Liver (tissue), 9 donors: ENCODE results near the gene GALNT10. TPM values are rescaled to one million over a fixed set of nuclear protein-coding genes. Genes with fewer than 3 reads are reported as not detected.

ENCODE experiments used
- DNase-seq: peaks from one replicate; pipeline ENCODE4 v3.0.0-alpha.2; 2017; ENCODE audit warnings: low spot score
- H3K27ac ChIP-seq, 2 donors: one replicate each; pipeline ENCODE4 v1.7.0; 2013; ENCODE audit warnings: inconsistent platforms in 2 of 2, low read length in 2 of 2, control low read depth in 1 of 2, low read depth in 1 of 2, mild to moderate bottlenecking in 1 of 2
- H3K27me3 ChIP-seq, 4 donors: one replicate each; pipeline versions ENCODE4 v1.6.1 to v1.7.0; 2013; ENCODE audit warnings: low read length in 3 of 4, inconsistent platforms in 1 of 4, mild to moderate bottlenecking in 1 of 4, moderate library complexity in 1 of 4; ENCODE audit not compliant: control insufficient read depth in 4 of 4, insufficient read depth in 4 of 4
- H3K36me3 ChIP-seq, 4 donors: one replicate each; pipeline versions ENCODE4 v1.6.1 to v1.7.0; 2013; ENCODE audit warnings: low read length in 3 of 4, mild to moderate bottlenecking in 3 of 4, low read depth in 1 of 4, moderate library complexity in 1 of 4; ENCODE audit not compliant: control insufficient read depth in 4 of 4, insufficient read depth in 3 of 4
- H3K4me1 ChIP-seq, 4 donors: one replicate each; pipeline versions ENCODE4 v1.6.1 to v1.7.0; 2013; ENCODE audit warnings: low read length in 3 of 4, mild to moderate bottlenecking in 3 of 4, moderate library complexity in 1 of 4; ENCODE audit not compliant: control insufficient read depth in 4 of 4, insufficient read depth in 4 of 4
- H3K4me3 ChIP-seq, 3 donors: one replicate each; pipeline versions ENCODE4 v1.6.1 to v1.7.0; 2013; ENCODE audit warnings: low read length in 3 of 3, control low read depth in 1 of 3, low read depth in 1 of 3, mild to moderate bottlenecking in 1 of 3
- H3K9ac ChIP-seq, 2 donors: one replicate each; pipeline ENCODE4 v1.7.0; 2013; ENCODE audit warnings: low read length in 2 of 2, mild to moderate bottlenecking in 2 of 2, moderate library complexity in 2 of 2, control low read depth in 1 of 2, low read depth in 1 of 2
- H3K9me3 ChIP-seq, 4 donors: one replicate each; pipeline versions ENCODE4 v1.6.1 to v1.7.0; 2013; ENCODE audit warnings: low read length in 3 of 4; ENCODE audit not compliant: control insufficient read depth in 4 of 4
- ATF3 ChIP-seq: IDR thresholded peaks from 2 replicates; pipeline ENCODE4 v1.6.1; 2016; ENCODE audit warnings: antibody characterized with exemption
- CTCF ChIP-seq: fragments of 150-350 bp; IDR thresholded peaks from 2 replicates; pipeline ENCODE4 v1.5.1; 2017; ENCODE audit warnings: improper control_type of control experiment, low read depth, low read length; ENCODE audit not compliant: missing input control
- EGR1 ChIP-seq, 2 donors: IDR thresholded peaks; 2 replicates each; pipeline ENCODE4 v1.6.1; 2016 to 2018; ENCODE audit warnings: antibody characterized with exemption in 2 of 2, low read depth in 2 of 2
- FOXA1 ChIP-seq: IDR thresholded peaks from 2 replicates; pipeline ENCODE4 v1.6.1; 2016; ENCODE audit warnings: antibody characterized with exemption
- FOXA2 ChIP-seq: IDR thresholded peaks from 2 replicates; pipeline ENCODE4 v1.6.1; 2016; ENCODE audit warnings: antibody characterized with exemption
- GABPA ChIP-seq, 2 donors: IDR thresholded peaks in 1 of 2; conservative IDR thresholded peaks in 1 of 2; 2 replicates each; pipeline ENCODE4 v1.6.1; 2016; ENCODE audit warnings: antibody characterized with exemption in 2 of 2, mild to moderate bottlenecking in 1 of 2, moderate library complexity in 1 of 2
- HNF4A ChIP-seq, 2 donors: conservative IDR thresholded peaks; 2 replicates each; pipeline ENCODE4 v1.6.1; 2016; ENCODE audit warnings: antibody characterized with exemption in 2 of 2, mild to moderate bottlenecking in 2 of 2
- HNF4G ChIP-seq: IDR thresholded peaks from 2 replicates; pipeline ENCODE4 v1.6.1; 2016; ENCODE audit warnings: antibody characterized with exemption
- JUND ChIP-seq, 2 donors: IDR thresholded peaks; 2 replicates each; pipeline ENCODE4 v1.6.1; 2016; ENCODE audit warnings: antibody characterized with exemption in 2 of 2
- MAX ChIP-seq: IDR thresholded peaks from 2 replicates; pipeline ENCODE4 v1.6.1; 2016; ENCODE audit warnings: antibody characterized with exemption
- NR2F2 ChIP-seq: IDR thresholded peaks from 2 replicates; pipeline ENCODE4 v1.6.1; 2016; ENCODE audit warnings: antibody characterized with exemption
- RAD21 ChIP-seq, 2 donors: IDR thresholded peaks; 2 replicates each; pipeline ENCODE4 v1.6.1; 2016; ENCODE audit warnings: antibody characterized with exemption in 2 of 2, mild to moderate bottlenecking in 2 of 2
- REST ChIP-seq: IDR thresholded peaks from 2 replicates; pipeline ENCODE4 v1.6.1; 2016; ENCODE audit warnings: antibody characterized with exemption, mild to moderate bottlenecking
- RXRA ChIP-seq, 2 donors: IDR thresholded peaks; 2 replicates each; pipeline ENCODE4 v1.6.1; 2017 to 2018; ENCODE audit warnings: antibody characterized with exemption in 2 of 2, mild to moderate bottlenecking in 1 of 2
- SP1 ChIP-seq: IDR thresholded peaks from 2 replicates; pipeline ENCODE4 v1.6.1; 2018; ENCODE audit warnings: antibody characterized with exemption, mild to moderate bottlenecking
- TAF1 ChIP-seq: conservative IDR thresholded peaks from 2 replicates; pipeline ENCODE4 v1.6.1; 2016; ENCODE audit warnings: antibody characterized with exemption, mild to moderate bottlenecking
- YY1 ChIP-seq: IDR thresholded peaks from 2 replicates; pipeline ENCODE4 v1.6.1; 2016; ENCODE audit warnings: antibody characterized with exemption, mild to moderate bottlenecking
- ZBTB33 ChIP-seq: IDR thresholded peaks from 2 replicates; pipeline ENCODE4 v1.6.1; 2016; ENCODE audit warnings: antibody characterized with exemption
- WGBS: extraction: QIAGEN DNeasy Blood & Tissue Kit; methylation state at CpG from one replicate; pipeline ENCODE4 v1.1.7; 2013; 5-methylcytosine and 5-hydroxymethylcytosine counted together
- polyA plus RNA-seq, 2 donors: library from polyadenylated mRNA; stranded (reverse) in 1 of 2; unstranded in 1 of 2; fragments of 200-250 nt in 1 of 2; fragments of >200 nt in 1 of 2; fragmentation: Nextera tagmentation in 1 of 2; extraction: Ambion mirVana in 1 of 2; gene quantifications; one replicate each; pipeline versions ENCODE4 v1.2.1 to v1.2.3, GENCODE V29; 2013 to 2015
- total RNA-seq, 2 donors: library from RNA; depleted of rRNA; stranded (reverse); fragments of >200 nt; gene quantifications; one replicate each; pipeline ENCODE4 v1.2.3, GENCODE V29; 2014
- donor health status: healthy.
- donor health status: healthy.
- donor health status: healthy.
- donor health status: healthy.
- donor health status: healthy.

GALNT10 gene
- total and polyA plus RNA-seq, 4 donors: 1.1 to 17.8 (median 5.3) TPM

GRCh38 chr5:154215571-154216325 lies 25.2 kb downstream of the GALNT10 start:
- H3K9me3 ChIP-seq: no peaks in the 10 kb centered on the region
- no peaks in the 10 kb centered on the region for H3K4me1 ChIP-seq
- H3K36me3 ChIP-seq: peaks cover 0 to 2% (median 0%) of the 10 kb centered on the region in 4 donors
- no peak overlapping the region for H3K4me3 ChIP-seq
- WGBS: 97% methylated on average over 2 of the region's 2 CpGs
- no peaks in the 10 kb centered on the region for H3K27me3 ChIP-seq
- no peak overlapping the region for H3K27ac ChIP-seq
- no peak overlapping the region for H3K9ac ChIP-seq
- no peak for DNase-seq
- TF ChIP-seq GABPA (IDR thresholded peaks at IDR 0.05 in 1 of 2, conservative IDR thresholded peaks at IDR 0.05 in 1 of 2) (no peak), JUND (IDR thresholded peaks at IDR 0.05) (no peak), REST (no peak), EGR1 (IDR thresholded peaks at IDR 0.05; ENCODE audit: low read depth in 2 of 2) (no peak), MAX (no peak), RAD21 (IDR thresholded peaks at IDR 0.05) (no peak), SP1 (no peak), HNF4G (no peak), RXRA (IDR thresholded peaks at IDR 0.05) (no peak), TAF1 (no peak), HNF4A (conservative IDR thresholded peaks at IDR 0.05) (no peak), CTCF (no peak), FOXA2 (no peak), ZBTB33 (no peak), FOXA1 (no peak), ATF3 (no peak), NR2F2 (no peak), YY1 (no peak)
